WI38 (cell line): ENCODE results near the gene SCGB1C1.

Experiments
- H3K4me3 ChIP-seq: 2 replicates; pipeline ENCODE4 v1.5.1; 2011; ENCODE audit warnings: low read depth, mild to moderate bottlenecking, control low read depth, low read length
- CTCF ChIP-seq: IDR thresholded peaks from 2 replicates; pipeline ENCODE4 v1.5.1; 2012; ENCODE audit warnings: low read depth, mild to moderate bottlenecking, control low read depth, low read length

The SCGB1C1 gene

DNA sequence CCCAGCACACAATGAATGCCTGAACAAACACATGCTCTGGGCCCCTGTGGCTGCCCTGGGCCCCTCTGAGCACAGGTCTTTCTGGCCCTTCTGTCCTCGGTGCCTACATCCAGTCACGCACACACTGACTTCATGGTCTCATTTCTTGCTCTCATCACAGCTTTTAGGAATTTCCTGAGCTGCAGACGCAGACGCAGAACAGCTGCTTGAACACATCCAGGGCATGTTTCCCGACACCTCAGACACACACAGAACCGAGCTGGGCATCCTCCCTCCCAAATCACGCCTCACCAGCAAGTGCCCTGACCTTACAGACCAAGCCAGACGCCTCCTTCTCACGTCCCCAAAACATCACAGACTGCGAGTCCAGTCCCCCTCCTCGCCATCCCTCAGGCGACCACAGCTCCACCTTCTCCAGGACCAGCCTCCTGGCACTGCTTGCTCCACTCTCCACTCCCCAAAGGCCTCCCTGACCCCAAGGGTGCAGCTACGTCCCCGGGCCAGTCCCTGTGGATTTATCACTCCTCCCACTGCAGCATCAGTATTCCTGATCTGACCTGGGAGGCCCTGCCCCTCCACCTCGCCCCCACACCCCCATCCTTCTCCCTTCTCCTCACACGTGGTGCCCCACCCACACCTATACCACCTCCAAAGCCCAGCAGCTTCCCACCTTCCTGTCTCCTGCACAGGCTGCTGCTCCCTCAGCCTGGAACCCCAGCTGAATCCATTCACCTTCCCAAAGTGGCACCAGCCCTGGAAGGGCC, 30.3 kb downstream of the SCGB1C1 start:
- H3K4me3 ChIP-seq = no peak overlapping the region
- TF ChIP-seq CTCF = no peak

GRCh38 chr11:223884-224283, 31.0 kb downstream of the SCGB1C1 start:
- TF ChIP-seq CTCF = no peak
- H3K4me3 ChIP-seq = no peak overlapping the region

DNA sequence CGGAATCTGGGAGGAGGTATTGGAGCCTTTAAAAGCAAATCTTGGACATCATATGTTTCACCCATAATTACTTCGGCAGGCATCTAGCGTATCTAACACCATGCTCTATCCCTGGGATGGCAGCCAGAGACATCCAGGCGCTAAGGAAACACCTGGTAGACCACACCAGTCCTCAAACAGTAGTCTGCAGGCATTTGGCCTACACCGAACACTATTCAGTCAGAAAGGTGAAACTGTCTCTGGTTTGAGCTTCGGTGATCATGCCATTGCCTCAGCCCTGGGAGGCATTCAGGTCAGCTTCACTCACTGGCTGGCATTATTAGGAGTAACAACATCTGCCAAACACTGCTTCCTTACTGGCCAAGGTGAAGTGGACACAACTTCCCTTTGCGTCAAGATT, 31.5 kb downstream of the SCGB1C1 start:
- no peak overlapping the region for H3K4me3 ChIP-seq
- no peak for TF ChIP-seq CTCF

GRCh38 chr11:225734-226453, 33.0 kb downstream of the SCGB1C1 start:
- no peak for TF ChIP-seq CTCF
- no peak overlapping the region for H3K4me3 ChIP-seq

GRCh38 chr11:227824-228379, 35.0 kb downstream of the SCGB1C1 start:
- TF ChIP-seq CTCF = no peak
- H3K4me3 ChIP-seq = no peak overlapping the region

GRCh38 chr11:230431-230830, 37.6 kb downstream of the SCGB1C1 start:
- no peak for TF ChIP-seq CTCF
- H3K4me3 ChIP-seq = no peak overlapping the region

DNA sequence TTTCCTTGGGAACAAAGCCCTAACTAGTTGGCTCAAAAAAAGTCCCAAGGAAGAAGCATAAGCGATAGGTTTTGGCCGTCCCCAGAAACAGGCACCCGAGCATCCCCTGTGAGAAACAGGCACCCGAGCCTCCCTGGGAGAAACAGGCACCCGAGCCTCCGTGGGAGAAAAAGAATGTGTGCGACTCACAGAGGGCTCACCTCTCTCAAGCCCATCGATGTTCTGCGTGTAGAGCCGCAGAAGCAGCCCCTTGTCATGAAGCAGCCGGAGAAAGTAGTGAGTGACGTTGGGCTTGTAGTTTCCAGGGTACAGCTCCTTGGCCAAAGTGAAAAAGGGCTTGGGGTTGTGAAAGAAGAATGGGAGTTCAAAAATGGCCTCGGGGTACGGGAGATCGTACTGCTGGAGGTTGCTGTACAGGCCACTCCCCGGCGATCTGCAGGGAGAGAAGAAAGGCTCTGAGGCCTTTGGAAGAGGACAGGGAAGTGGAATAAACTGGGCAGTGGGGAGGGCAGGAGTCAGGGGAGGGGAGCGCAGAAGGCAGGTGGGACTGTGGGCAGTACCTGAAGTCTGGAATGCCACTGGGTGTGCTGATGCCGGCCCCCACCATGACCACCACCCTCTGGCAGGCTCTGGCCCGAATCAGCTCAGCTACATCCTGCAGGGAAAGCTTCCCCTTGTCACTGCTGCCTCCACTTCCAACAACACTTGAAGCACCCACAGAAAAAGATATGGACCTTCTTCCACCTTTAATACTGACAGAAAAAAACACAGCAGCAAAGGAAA, 40.1 kb downstream of the SCGB1C1 start:
- no peak overlapping the region for H3K4me3 ChIP-seq
- TF ChIP-seq CTCF = no peak
